Calu3 (cell line): Measurements from ENCODE around the gene CCDC73. TPM values are rescaled to one million over a fixed set of nuclear protein-coding genes. Genes with fewer than 3 reads are reported as not detected.
A peak's percentile ranks its signal among the peaks of the same experiment; 100 is the strongest.

Experiments
- BruUV-seq: library from RNA; stranded (reverse); fragments of 400-500 nt; replicated peaks from 2 replicates; lab custom pipeline; 2021; lab: Mats Ljungman, UMichigan
- CTCF ChIA-PET: fragments of 300-600 bp; sonication (Branson Sonifier 250); formaldehyde crosslinking; loops from one replicate; lab custom pipeline; 2022; ENCODE audit warnings: antibody characterized with exemption; lab: Charles Lee
- DNase-seq: peaks from one replicate; pipeline ENCODE4 v3.0.0; 2022
- H3K27ac Mint-ChIP-seq: one replicate; pipeline ENCODE4 v1.8.0; 2022; ENCODE audit warnings: mixed read lengths; ENCODE audit not compliant: unreplicated experiment
- H3K27me3 Mint-ChIP-seq: one replicate; pipeline ENCODE4 v1.8.0; 2022; ENCODE audit warnings: mixed read lengths; ENCODE audit not compliant: unreplicated experiment
- H3K36me3 Mint-ChIP-seq: one replicate; pipeline ENCODE4 v1.8.0; 2022; ENCODE audit warnings: mild to moderate bottlenecking, moderate library complexity, mixed read lengths; ENCODE audit not compliant: insufficient read depth, unreplicated experiment
- H3K4me1 Mint-ChIP-seq: one replicate; pipeline ENCODE4 v1.8.0; 2022; ENCODE audit warnings: mild to moderate bottlenecking, low read depth, mixed read lengths; ENCODE audit not compliant: unreplicated experiment
- H3K4me3 Mint-ChIP-seq: one replicate; pipeline ENCODE4 v1.8.0; 2022; ENCODE audit warnings: mild to moderate bottlenecking, low read depth, moderate library complexity, mixed read lengths; ENCODE audit not compliant: unreplicated experiment
- H3K9me3 Mint-ChIP-seq: one replicate; pipeline ENCODE4 v1.8.0; 2022; ENCODE audit warnings: low read depth, mixed read lengths; ENCODE audit not compliant: unreplicated experiment
- intact Hi-C: fragments of 100-400 bp; cut with micrococcal nuclease; formaldehyde crosslinking; loops from one replicate; pipeline ENCODE4 v1.10.0; 2022; ENCODE audit not compliant: unreplicated experiment
- total RNA-seq: library from RNA; stranded (reverse); gene quantifications from 2 replicates; pipeline ENCODE4 v1.2.3, GENCODE V29; 2022
- TF ChIP-seq, protein P1 (sequence below): fragments of 200-600 bp; IDR thresholded peaks from one replicate; pipeline ENCODE4 v1.8.0; 2022; ENCODE audit warnings: antibody characterized with exemption; ENCODE audit not compliant: unreplicated experiment

CCDC73 gene
- total RNA-seq, 1 experiment from 2014 or later: not detected

DNA sequence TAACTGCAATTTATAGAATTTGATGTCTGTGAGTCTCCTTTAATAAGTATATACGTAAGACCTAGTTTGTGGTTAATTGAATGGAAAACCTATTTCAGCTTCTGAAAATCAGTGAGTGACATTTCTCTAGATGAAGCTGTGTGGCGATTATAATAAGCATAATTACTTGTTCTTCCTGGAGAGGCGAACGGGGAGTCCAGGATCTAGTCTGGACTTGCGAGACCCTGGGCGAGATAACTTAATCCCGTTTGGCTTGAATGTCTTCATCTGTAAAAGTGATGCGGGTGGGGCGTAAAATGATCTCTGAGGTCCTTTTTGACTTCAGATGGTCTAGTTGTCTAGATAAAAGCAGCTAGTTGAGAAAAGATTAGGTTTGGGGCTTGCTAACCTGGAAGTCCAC lies 36.3 kb upstream of the CCDC73 start:
- peaks cover 35% of the 10 kb centered on the region for H3K36me3 Mint-ChIP-seq
- H3K27ac Mint-ChIP-seq: peak overlapping the region; percentile 43
- H3K27me3 Mint-ChIP-seq: no peaks in the 10 kb centered on the region
- CTCF ChIA-PET: interaction anchor here (1.0 kb wide), 1 partner anchor 9 kb away, joined by 4 read pairs; no protein-coding TSS in a partner anchor
- TF ChIP-seq, protein P1, sequence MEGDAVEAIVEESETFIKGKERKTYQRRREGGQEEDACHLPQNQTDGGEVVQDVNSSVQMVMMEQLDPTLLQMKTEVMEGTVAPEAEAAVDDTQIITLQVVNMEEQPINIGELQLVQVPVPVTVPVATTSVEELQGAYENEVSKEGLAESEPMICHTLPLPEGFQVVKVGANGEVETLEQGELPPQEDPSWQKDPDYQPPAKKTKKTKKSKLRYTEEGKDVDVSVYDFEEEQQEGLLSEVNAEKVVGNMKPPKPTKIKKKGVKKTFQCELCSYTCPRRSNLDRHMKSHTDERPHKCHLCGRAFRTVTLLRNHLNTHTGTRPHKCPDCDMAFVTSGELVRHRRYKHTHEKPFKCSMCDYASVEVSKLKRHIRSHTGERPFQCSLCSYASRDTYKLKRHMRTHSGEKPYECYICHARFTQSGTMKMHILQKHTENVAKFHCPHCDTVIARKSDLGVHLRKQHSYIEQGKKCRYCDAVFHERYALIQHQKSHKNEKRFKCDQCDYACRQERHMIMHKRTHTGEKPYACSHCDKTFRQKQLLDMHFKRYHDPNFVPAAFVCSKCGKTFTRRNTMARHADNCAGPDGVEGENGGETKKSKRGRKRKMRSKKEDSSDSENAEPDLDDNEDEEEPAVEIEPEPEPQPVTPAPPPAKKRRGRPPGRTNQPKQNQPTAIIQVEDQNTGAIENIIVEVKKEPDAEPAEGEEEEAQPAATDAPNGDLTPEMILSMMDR: no peak
- peaks cover 31% of the 10 kb centered on the region for H3K4me1 Mint-ChIP-seq
- intact Hi-C loops: loop anchor here (2.0 kb wide), 1 partner anchor 22 kb away; no protein-coding TSS in a partner anchor
- DNase-seq: no peak
- no peaks in the 10 kb centered on the region for H3K9me3 Mint-ChIP-seq
- BruUV-seq: no TSS peak
- peak overlapping the region; percentile 87 for H3K4me3 Mint-ChIP-seq

DNA sequence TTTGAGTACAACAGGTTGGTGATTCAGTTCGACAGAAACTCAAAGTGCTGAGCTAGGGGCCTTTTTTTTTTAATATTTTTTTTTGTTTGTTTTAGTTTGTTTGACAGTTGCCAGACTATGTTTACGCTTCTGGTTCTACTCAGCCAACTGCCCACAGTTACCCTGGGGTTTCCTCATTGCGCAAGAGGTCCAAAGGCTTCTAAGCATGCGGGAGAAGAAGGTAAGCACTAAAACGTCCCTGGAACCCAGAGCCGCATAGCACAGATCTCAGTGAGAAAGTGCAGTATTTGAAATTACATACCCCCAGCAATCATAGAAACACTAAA lies 35.9 kb upstream of the CCDC73 start:
- Mint-ChIP-seq H3K9me3 (no peaks in the 10 kb centered on the region), H3K36me3 (peaks cover 35% of the 10 kb centered on the region), H3K4me3 (peak overlapping the region; percentile 87), H3K4me1 (peaks cover 31% of the 10 kb centered on the region), H3K27ac (peak overlapping the region; percentile 43), H3K27me3 (no peaks in the 10 kb centered on the region)
- intact Hi-C loops: loop anchor here (2.0 kb wide), 1 partner anchor 22 kb away; no protein-coding TSS in a partner anchor
- TF ChIP-seq, protein P1: no peak
- peak; percentile 63 for DNase-seq
- BruUV-seq: TSS peak; percentile 65
- CTCF ChIA-PET: interaction anchor here (1.0 kb wide), 1 partner anchor 9 kb away, joined by 4 read pairs; no protein-coding TSS in a partner anchor

DNA sequence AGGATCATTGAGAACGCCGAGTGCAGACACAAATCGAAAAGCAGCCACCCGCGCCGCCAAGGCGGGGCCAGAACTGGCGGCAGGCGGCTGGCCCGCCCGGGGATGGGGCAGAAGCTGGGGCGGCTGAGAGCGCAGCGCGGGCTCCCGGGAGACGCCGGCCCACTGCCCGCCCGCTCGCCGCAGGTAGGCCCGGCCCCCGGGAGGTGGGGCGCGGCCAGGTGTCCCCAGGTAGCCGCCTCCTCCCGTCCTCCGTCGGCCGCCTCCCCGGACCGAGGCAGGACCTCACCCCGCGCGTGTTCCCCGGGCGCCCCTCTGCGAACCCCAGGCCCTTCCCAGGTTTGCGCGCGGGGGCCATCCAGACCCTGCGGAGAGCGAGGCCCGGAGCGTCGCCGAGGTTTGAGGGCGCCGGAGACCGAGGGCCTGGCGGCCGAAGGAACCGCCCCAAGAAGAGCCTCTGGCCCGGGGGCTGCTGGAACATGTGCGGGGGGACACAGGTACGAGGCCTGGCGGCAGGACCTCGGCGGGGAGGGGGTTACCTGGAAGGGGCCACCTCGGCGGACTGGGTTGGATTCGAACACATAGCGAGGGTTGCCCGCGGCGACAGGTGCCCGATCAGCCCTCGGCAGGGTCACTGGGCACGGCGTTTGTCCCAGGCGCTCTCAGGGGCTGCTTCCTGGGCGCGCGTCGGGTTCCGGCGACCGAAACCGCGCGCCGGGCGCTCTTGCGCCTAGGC lies 35.4 kb upstream of the CCDC73 start, which contains the start of gene PRRG4:
Gene PRRG4 (plus strand): TSS at position 248 of the 733 bp plus-strand sequence. CDS start 603 bp downstream, outside the sequence.
- TF ChIP-seq, protein P1: no peak
- Mint-ChIP-seq H3K9me3 (no peaks in the 10 kb centered on the region), H3K4me3 (peak within 1 kb of the TSS; percentile 87), H3K4me1 (peaks cover 31% of the 10 kb centered on the region), H3K36me3 (peaks cover 35% of the 10 kb centered on the region), H3K27me3 (no peaks in the 10 kb centered on the region), H3K27ac (peak within 1 kb of the TSS; percentile 43)
- intact Hi-C loops: loop anchor here (2.0 kb wide), 1 partner anchor 21 kb away; no protein-coding TSS in a partner anchor
- DNase-seq: peak; percentile 88
- CTCF ChIA-PET: interaction anchor here (0.9 to 1.0 kb wide), 2 partner anchors 8 to 9 kb away, joined by 4 read pairs; no protein-coding TSS in a partner anchor
- no TSS peak for BruUV-seq

DNA sequence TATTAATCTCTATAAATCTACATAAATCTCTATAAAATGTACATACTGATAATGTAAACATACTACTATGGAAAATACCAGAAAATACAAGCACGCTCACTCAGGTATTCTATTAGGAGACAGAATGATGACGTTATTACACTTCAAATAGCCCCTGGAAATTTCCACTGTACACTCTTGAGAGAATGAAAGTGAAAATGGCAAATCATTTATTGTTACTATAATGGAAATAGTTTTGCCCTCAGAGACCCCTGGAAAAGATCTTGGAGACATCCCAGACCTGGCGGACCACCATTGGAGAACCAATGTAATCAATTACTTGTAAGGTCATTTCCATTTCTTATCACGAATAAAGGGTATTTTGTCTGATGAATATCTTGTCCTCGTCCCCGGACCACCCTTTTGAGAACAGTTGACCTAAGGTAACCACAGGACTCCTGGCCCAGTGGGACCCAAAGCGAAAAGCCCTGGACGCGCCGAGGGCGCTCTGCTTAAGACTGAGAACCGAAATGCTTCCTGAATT lies 34.8 kb upstream of the CCDC73 start:
- intact Hi-C loops: no loop called here
- H3K9me3 Mint-ChIP-seq: no peaks in the 10 kb centered on the region
- BruUV-seq: TSS peak; percentile 68
- H3K27me3 Mint-ChIP-seq: no peaks in the 10 kb centered on the region
- H3K4me1 Mint-ChIP-seq: peaks cover 31% of the 10 kb centered on the region
- peak overlapping the region; percentile 87 for H3K4me3 Mint-ChIP-seq
- H3K36me3 Mint-ChIP-seq: peaks cover 35% of the 10 kb centered on the region
- no peak for DNase-seq
- CTCF ChIA-PET: interaction anchor here (0.9 to 1.0 kb wide), 2 partner anchors 10 to 13 kb away, joined by 3 to 4 read pairs; no protein-coding TSS in a partner anchor
- TF ChIP-seq, protein P1: no peak
- H3K27ac Mint-ChIP-seq: peak overlapping the region; percentile 43
